SK-N-SH (cell line): Measurements from ENCODE around the gene PROM2.

Experiments
- EP300 ChIP-seq, 2 experiments: IDR thresholded peaks; 2 replicates each; pipeline versions ENCODE4 v1.4.0 to v1.6.1; 2012; ENCODE audit warnings: borderline replicate concordance in 1 of 2, low read depth in 1 of 2, low read length in 1 of 2
- EZH2phosphoT487 ChIP-seq: fragments of 200-600 bp; sonication (generic); IDR thresholded peaks from 2 replicates; pipeline ENCODE4 v1.6.1; 2017; ENCODE audit warnings: low read depth, mixed run types, mild to moderate bottlenecking, antibody characterized with exemption, moderate library complexity, borderline replicate concordance
- TEAD4 ChIP-seq: IDR thresholded peaks from 2 replicates; pipeline ENCODE4 v1.4.0; 2012; ENCODE audit warnings: mild to moderate bottlenecking, borderline replicate concordance; ENCODE audit not compliant: insufficient read depth
- TF ChIP-seq, protein P1 (sequence below): fragments of 200-600 bp; sonication (generic); IDR thresholded peaks from 2 replicates; pipeline ENCODE4 v1.6.1; 2017; ENCODE audit warnings: antibody characterized with exemption, mild to moderate bottlenecking, moderate library complexity

DNA sequence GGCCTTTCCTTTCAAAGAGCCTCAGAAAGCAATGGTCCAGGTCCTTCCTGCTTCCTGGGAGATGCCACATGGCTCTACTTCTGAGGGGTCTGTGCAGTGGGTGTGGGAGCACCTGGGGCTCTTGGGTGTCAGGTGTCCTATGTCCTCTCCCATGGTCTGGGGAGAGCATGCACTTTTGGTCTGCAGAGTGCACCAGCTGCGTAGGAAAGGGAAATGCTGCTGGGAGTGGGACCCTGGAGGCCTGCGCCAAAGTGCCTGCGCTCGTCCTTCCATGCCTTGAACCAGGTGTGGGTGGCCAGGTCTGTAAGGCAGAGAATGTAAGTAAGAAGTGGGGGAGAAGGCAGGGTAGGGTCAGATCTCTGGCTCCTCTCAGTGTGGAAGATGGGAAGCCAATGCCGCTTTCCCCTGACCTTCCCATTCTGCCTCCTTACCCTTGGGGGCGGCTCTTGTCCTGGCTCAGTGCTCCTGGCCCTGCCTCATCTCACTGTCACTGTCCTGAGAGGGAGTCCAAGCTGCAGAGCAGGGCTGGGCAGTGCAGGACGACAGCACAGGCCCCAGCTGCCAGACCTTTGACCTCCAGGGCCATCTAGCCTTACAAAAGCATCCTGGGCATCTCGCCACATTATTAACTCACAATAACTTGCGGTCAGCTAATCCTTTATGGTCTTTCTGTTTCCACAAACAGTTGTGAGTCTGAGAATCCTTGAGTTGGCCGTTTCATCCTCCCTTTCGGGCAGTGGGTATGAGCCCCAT is 6.6 kb upstream of the PROM2 start:
- TF ChIP-seq TEAD4 (no peak), EP300 (IDR thresholded peaks at IDR 0.05; ENCODE audit: borderline replicate concordance in 1 of 2, low read depth in 1 of 2, low read length in 1 of 2) (no peak), EZH2phosphoT487 (no peak)
- TF ChIP-seq, protein P1, sequence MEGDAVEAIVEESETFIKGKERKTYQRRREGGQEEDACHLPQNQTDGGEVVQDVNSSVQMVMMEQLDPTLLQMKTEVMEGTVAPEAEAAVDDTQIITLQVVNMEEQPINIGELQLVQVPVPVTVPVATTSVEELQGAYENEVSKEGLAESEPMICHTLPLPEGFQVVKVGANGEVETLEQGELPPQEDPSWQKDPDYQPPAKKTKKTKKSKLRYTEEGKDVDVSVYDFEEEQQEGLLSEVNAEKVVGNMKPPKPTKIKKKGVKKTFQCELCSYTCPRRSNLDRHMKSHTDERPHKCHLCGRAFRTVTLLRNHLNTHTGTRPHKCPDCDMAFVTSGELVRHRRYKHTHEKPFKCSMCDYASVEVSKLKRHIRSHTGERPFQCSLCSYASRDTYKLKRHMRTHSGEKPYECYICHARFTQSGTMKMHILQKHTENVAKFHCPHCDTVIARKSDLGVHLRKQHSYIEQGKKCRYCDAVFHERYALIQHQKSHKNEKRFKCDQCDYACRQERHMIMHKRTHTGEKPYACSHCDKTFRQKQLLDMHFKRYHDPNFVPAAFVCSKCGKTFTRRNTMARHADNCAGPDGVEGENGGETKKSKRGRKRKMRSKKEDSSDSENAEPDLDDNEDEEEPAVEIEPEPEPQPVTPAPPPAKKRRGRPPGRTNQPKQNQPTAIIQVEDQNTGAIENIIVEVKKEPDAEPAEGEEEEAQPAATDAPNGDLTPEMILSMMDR, result no peak
